Tibial nerve (tissue), 4 donors: ENCODE results near the gene PET100. TPM values are rescaled to one million over a fixed set of nuclear protein-coding genes. Genes with fewer than 3 reads are reported as not detected.

Experiments used
- DNase-seq, 2 donors: peaks; one replicate each; pipeline ENCODE4 v3.0.0-alpha.2; 2019; ENCODE audit warnings: low spot score in 2 of 2
- H3K27ac ChIP-seq, 4 donors: fragments of 200-600 bp; sonication (generic) in 3 of 4; one replicate each; pipeline ENCODE4 v1.5.1; 2017 to 2019; ENCODE audit warnings: mild to moderate bottlenecking in 1 of 4
- H3K27me3 ChIP-seq, 2 donors: fragments of 200-600 bp; sonication (generic) in 1 of 2; one replicate each; pipeline versions ENCODE4 v1.5.1 to v1.6.0; 2017 to 2019
- H3K36me3 ChIP-seq, 3 donors: fragments of 200-600 bp; sonication (generic); one replicate each; pipeline ENCODE4 v1.5.1; 2018 to 2019
- H3K4me1 ChIP-seq, 4 donors: fragments of 200-600 bp; sonication (generic) in 3 of 4; one replicate each; pipeline ENCODE4 v1.5.1; 2017 to 2019
- H3K4me3 ChIP-seq, 4 donors: fragments of 200-600 bp; sonication (generic) in 3 of 4; one replicate each; pipeline ENCODE4 v1.5.1; 2017 to 2019; ENCODE audit warnings: mild to moderate bottlenecking in 1 of 4, moderate library complexity in 1 of 4
- H3K9me3 ChIP-seq, 4 donors: fragments of 200-600 bp; sonication (generic) in 3 of 4; one replicate each; pipeline ENCODE4 v1.5.1; 2017 to 2019
- CTCF ChIP-seq, 5 experiments: fragments of 200-600 bp in 3 of 5; fragments of 450-650 bp in 2 of 5; sonication (generic) in 3 of 5; IDR thresholded peaks; one replicate each; pipeline ENCODE4 v1.5.1; 2016 to 2019; ENCODE audit warnings: antibody characterized with exemption in 5 of 5, mild to moderate bottlenecking in 3 of 5, moderate library complexity in 2 of 5
- EP300 ChIP-seq, 2 donors: sonication (generic); formaldehyde crosslinking; IDR thresholded peaks; one replicate each; pipeline ENCODE4 v1.6.1; 2017; ENCODE audit warnings: antibody characterized with exemption in 2 of 2, mild to moderate bottlenecking in 1 of 2
- POLR2A ChIP-seq, 2 donors: fragments of 450-650 bp; IDR thresholded peaks; one replicate each; pipeline ENCODE4 v1.6.1; 2017; ENCODE audit warnings: antibody characterized with exemption in 2 of 2, mild to moderate bottlenecking in 2 of 2, moderate library complexity in 2 of 2
- WGBS, 2 donors: methylation state at CpG; one replicate each; pipeline ENCODE4 v1.1.5; 2018; 5-methylcytosine and 5-hydroxymethylcytosine counted together
- total RNA-seq, 4 donors: library from RNA; depleted of rRNA; stranded (reverse); fragments of >200 nt; gene quantifications; one replicate each; pipeline ENCODE4 v1.1.0, GENCODE V29; 2016

PET100 gene
- total RNA-seq, 4 donors from 2014 or later: 10.8 to 39.9 (median 30.6) TPM

GRCh38 chr19:7611541-7612279 lies 17.9 kb upstream of the PET100 start:
- WGBS, 2 donors: 78 to 86% methylated on average over 33 to 36 of the region's 41 CpGs
- Histone ChIP-seq H3K27ac (no peak overlapping the region), H3K36me3 (peaks cover 0 to 4% (median 0%) of the 10 kb centered on the region in 3 donors), H3K4me1 (no peaks in the 10 kb centered on the region), H3K27me3 (peaks cover 0 to 5% of the 10 kb centered on the region in 2 donors), H3K4me3 (no peak overlapping the region), H3K9me3 (no peaks in the 10 kb centered on the region)
- DNase-seq: no peak
- TF ChIP-seq POLR2A (IDR thresholded peaks at IDR 0.05): no peak
- no peak for TF ChIP-seq EP300 (IDR thresholded peaks at IDR 0.05)
- no peak for TF ChIP-seq CTCF (IDR thresholded peaks at IDR 0.05)

- Histone ChIP-seq H3K27me3 (no peaks in the 10 kb centered on the region), H3K9me3 (no peaks in the 10 kb centered on the region), H3K4me1 (no peaks in the 10 kb centered on the region), H3K27ac (no peak overlapping the region), H3K36me3 (peaks cover 0 to 13% (median 0%) of the 10 kb centered on the region in 3 donors), H3K4me3 (no peak overlapping the region)
- no peak for DNase-seq
- TF ChIP-seq CTCF (IDR thresholded peaks at IDR 0.05): no peak
- TF ChIP-seq EP300 (IDR thresholded peaks at IDR 0.05): no peak
- TF ChIP-seq POLR2A (IDR thresholded peaks at IDR 0.05): no peak
- WGBS, 2 donors: 88 to 90% methylated on average over 75 to 76 of the region's 81 CpGs
Observed at GRCh38 chr19:7612282-7613274, 17.0 kb upstream of the PET100 start.

GRCh38 chr19:7614859-7615741 lies 14.5 kb upstream of the PET100 start:
- H3K4me3 ChIP-seq: no peak overlapping the region
- H3K9me3 ChIP-seq: no peaks in the 10 kb centered on the region
- H3K36me3 ChIP-seq: peaks cover 5 to 38% (median 12%) of the 10 kb centered on the region in 3 donors
- no peak overlapping the region for H3K27ac ChIP-seq
- peaks cover 0 to 8% (median 0%) of the 10 kb centered on the region in 4 donors for H3K4me1 ChIP-seq
- TF ChIP-seq POLR2A (IDR thresholded peaks at IDR 0.05) (no peak), EP300 (IDR thresholded peaks at IDR 0.05) (no peak)
- no peaks in the 10 kb centered on the region for H3K27me3 ChIP-seq
- no peak for DNase-seq
- WGBS, 2 donors: 75 to 80% methylated on average over 37 to 55 of the region's 59 CpGs

- WGBS, 2 donors: 87% methylated on average over 11 to 12 of the region's 12 CpGs
- peaks cover 0 to 8% (median 0%) of the 10 kb centered on the region in 4 donors for H3K4me1 ChIP-seq
- H3K36me3 ChIP-seq: peaks cover 10 to 59% (median 27%) of the 10 kb centered on the region in 3 donors
- no peak for TF ChIP-seq CTCF (IDR thresholded peaks at IDR 0.05)
- TF ChIP-seq EP300 (IDR thresholded peaks at IDR 0.05): no peak
- no peak for TF ChIP-seq POLR2A (IDR thresholded peaks at IDR 0.05)
- no peaks in the 10 kb centered on the region for H3K9me3 ChIP-seq
- no peaks in the 10 kb centered on the region for H3K27me3 ChIP-seq
- H3K27ac ChIP-seq: no peak overlapping the region
- no peak overlapping the region for H3K4me3 ChIP-seq
- no peak for DNase-seq
Observed at GRCh38 chr19:7617172-7617571, 12.4 kb upstream of the PET100 start.

- peaks cover 0 to 8% (median 0%) of the 10 kb centered on the region in 4 donors for H3K4me1 ChIP-seq
- H3K9me3 ChIP-seq: no peaks in the 10 kb centered on the region
- DNase-seq: no peak
- peaks cover 10 to 64% (median 33%) of the 10 kb centered on the region in 3 donors for H3K36me3 ChIP-seq
- H3K27me3 ChIP-seq: no peaks in the 10 kb centered on the region
- H3K27ac ChIP-seq: no peak overlapping the region
- WGBS, 2 donors: 91 to 94% methylated on average over 11 to 26 of the region's 28 CpGs
- no peak for TF ChIP-seq POLR2A (IDR thresholded peaks at IDR 0.05)
- no peak for TF ChIP-seq CTCF (IDR thresholded peaks at IDR 0.05)
- TF ChIP-seq EP300 (IDR thresholded peaks at IDR 0.05): no peak
- H3K4me3 ChIP-seq: no peak overlapping the region
Observed at GRCh38 chr19:7617735-7618134, 11.9 kb upstream of the PET100 start.
